NB4 (cell line): Measurements from ENCODE around the gene AGBL5.

Experiments used
- DNase-seq: peaks from one replicate; pipeline ENCODE4 v3.0.0; 2010; ENCODE audit warnings: low read depth
- H3K4me3 ChIP-seq: one replicate; pipeline ENCODE4 v1.5.1; 2011; ENCODE audit warnings: mild to moderate bottlenecking, low read depth, low read length, moderate library complexity
- CTCF ChIP-seq: IDR thresholded peaks from one replicate; pipeline ENCODE4 v1.5.1; 2012; ENCODE audit warnings: low read depth, low read length
- MAX ChIP-seq: IDR thresholded peaks from 2 replicates; pipeline ENCODE4 v1.6.1; 2011; ENCODE audit warnings: low read depth, low read length
- MYC ChIP-seq: IDR thresholded peaks from 2 replicates; pipeline ENCODE4 v1.6.1; 2011; ENCODE audit warnings: low read depth, low read length
- POLR2A ChIP-seq: IDR thresholded peaks from 2 replicates; pipeline ENCODE4 v1.6.1; 2011; ENCODE audit warnings: mild to moderate bottlenecking; ENCODE audit not compliant: insufficient read length; ENCODE audit errors: extremely low read depth

The AGBL5 gene

GRCh38 chr2:27086724-27087593 is 35.5 kb downstream of the AGBL5 start, which contains the start of gene KHK:
TSS of gene KHK (plus strand) at chr2:27086772. CDS start at chr2:27087260, 488 bp downstream.
- peak within 1 kb of the TSS; percentile 57 for H3K4me3 ChIP-seq
- DNase-seq: no peak
- TF ChIP-seq MYC (no peak), POLR2A (no peak), CTCF (no peak), MAX (no peak)

GRCh38 chr2:27087823-27088410 is 36.4 kb downstream of the AGBL5 start:
- H3K4me3 ChIP-seq: no peak overlapping the region
- no peak for TF ChIP-seq POLR2A
- no peak for TF ChIP-seq MYC
- TF ChIP-seq MAX: no peak
- TF ChIP-seq CTCF: no peak
- DNase-seq: no peak

- no peak overlapping the region for H3K4me3 ChIP-seq
- TF ChIP-seq MAX (no peak), POLR2A (no peak), MYC (no peak), CTCF (no peak)
- DNase-seq: no peak
Measured at GRCh38 chr2:27088634-27089033, 37.2 kb downstream of the AGBL5 start.

GRCh38 chr2:27089111-27089954 is 37.9 kb downstream of the AGBL5 start:
- no peak for DNase-seq
- TF ChIP-seq MAX (no peak), MYC (no peak), POLR2A (no peak), CTCF (no peak)
- no peak overlapping the region for H3K4me3 ChIP-seq

GRCh38 chr2:27091746-27092695 is 40.6 kb downstream of the AGBL5 start:
- DNase-seq: no peak
- TF ChIP-seq CTCF (no peak), POLR2A (no peak), MYC (no peak), MAX (no peak)
- H3K4me3 ChIP-seq: no peak overlapping the region
